Smooth muscle cell (in vitro differentiated cells): ENCODE data around the gene MXI1. TPM values are rescaled to one million over a fixed set of nuclear protein-coding genes. Genes with fewer than 3 reads are reported as not detected.
"Not testable (repeated sequence)": the region's sequence is repeated elsewhere in the genome, so short reads cannot be mapped to it uniquely, and the experiment has no call there.

Experiments
- DNase-seq: peaks from one replicate; lab custom pipeline; 2025; ENCODE audit not compliant: unreplicated experiment; lab: John Stamatoyannopoulos, UW
- H2AFZ ChIP-seq: fragments of 200-600 bp; sonication (generic); 2 replicates; pipeline ENCODE4 v1.6.0; 2016; ENCODE audit warnings: antibody characterized with exemption, low read depth, mild to moderate bottlenecking
- H3F3A ChIP-seq: fragments of 200-600 bp; sonication (generic); 2 replicates; pipeline ENCODE4 v1.6.0; 2017; ENCODE audit warnings: antibody characterized with exemption, low read depth
- H3K27ac ChIP-seq: fragments of 200-600 bp; sonication (generic); 2 replicates; pipeline ENCODE4 v1.5.1; 2016; ENCODE audit warnings: low read depth, mild to moderate bottlenecking
- H3K27me3 ChIP-seq: fragments of 200-600 bp; sonication (generic); 2 replicates; pipeline ENCODE4 v1.6.1; 2016; ENCODE audit warnings: low read depth, mild to moderate bottlenecking
- H3K36me3 ChIP-seq: fragments of 200-600 bp; sonication (generic); 2 replicates; pipeline ENCODE4 v1.5.1; 2016; ENCODE audit warnings: low read depth
- H3K4me1 ChIP-seq: fragments of 200-600 bp; sonication (generic); 2 replicates; pipeline ENCODE4 v1.5.1; 2016; ENCODE audit warnings: low read depth
- H3K4me2 ChIP-seq: fragments of 200-600 bp; sonication (generic); 2 replicates; pipeline ENCODE4 v1.6.0; 2016; ENCODE audit warnings: mild to moderate bottlenecking
- H3K4me3 ChIP-seq: fragments of 200-600 bp; sonication (generic); 2 replicates; pipeline ENCODE4 v1.5.1; 2016; ENCODE audit warnings: mild to moderate bottlenecking
- H3K79me2 ChIP-seq: fragments of 200-600 bp; sonication (generic); 2 replicates; pipeline ENCODE4 v1.6.0; 2016; ENCODE audit warnings: low read depth, mild to moderate bottlenecking
- H3K9ac ChIP-seq: fragments of 200-600 bp; sonication (generic); 2 replicates; pipeline ENCODE4 v1.6.0; 2016; ENCODE audit warnings: low read depth
- H3K9me3 ChIP-seq: fragments of 200-600 bp; sonication (generic); replicated peaks from 2 replicates; pipeline ENCODE4 v1.5.1; 2016; ENCODE audit warnings: low read depth
- H4K20me1 ChIP-seq: fragments of 200-600 bp; sonication (generic); 2 replicates; pipeline ENCODE4 v1.6.0; 2016; ENCODE audit warnings: low read depth
- WGBS: methylation state at CpG from one replicate; pipeline ENCODE4 v1.1.7; 2016; ENCODE audit warnings: low lambda C conversion rate; 5-methylcytosine and 5-hydroxymethylcytosine counted together
- polyA plus RNA-seq: library from polyadenylated mRNA; unstranded; fragments of >200 nt; fragmentation: Nextera tagmentation; extraction: Ambion mirVana; gene quantifications from 2 replicates; pipeline ENCODE4 v1.2.1, GENCODE V29; 2016
- total RNA-seq: library from RNA; depleted of rRNA; stranded (reverse); fragments of >200 nt; gene quantifications from 2 replicates; pipeline ENCODE4 v1.2.3, GENCODE V29; 2014
- TF ChIP-seq, protein P1 (sequence below): fragments of 200-600 bp; sonication (generic); IDR thresholded peaks from 2 replicates; pipeline ENCODE4 v1.5.1; 2017; ENCODE audit warnings: borderline replicate concordance, mild to moderate bottlenecking, antibody characterized with exemption; ENCODE audit not compliant: insufficient read depth, poor library complexity, severe bottlenecking

The MXI1 gene
- total and polyA plus RNA-seq, 2 experiments from 2014 or later, result 35.9 to 52.3 TPM

DNA sequence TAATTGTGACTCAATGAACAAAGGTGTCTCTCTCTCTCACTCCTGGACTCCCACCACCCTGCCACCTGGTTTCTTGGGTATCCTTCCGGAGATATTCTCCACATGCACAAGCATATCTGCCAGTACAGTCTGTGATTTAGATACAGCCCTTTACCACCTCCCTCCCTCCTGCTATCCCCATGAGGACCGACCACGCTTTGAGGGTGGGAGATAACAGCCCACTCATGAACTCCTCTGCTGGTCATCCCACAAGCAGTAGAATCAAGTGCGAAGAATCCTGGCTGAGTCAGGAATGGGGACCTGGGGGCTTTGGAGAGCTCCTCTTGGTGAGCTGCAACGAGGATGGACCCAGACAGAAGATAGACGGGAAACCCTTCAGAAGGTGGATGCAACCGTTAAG lies 28.2 kb upstream of the MXI1 start:
- H4K20me1 ChIP-seq, result no peaks in the 10 kb centered on the region
- no peak overlapping the region for H3K27ac ChIP-seq
- no peak overlapping the region for H3K4me3 ChIP-seq
- H3K36me3 ChIP-seq, result no peaks in the 10 kb centered on the region
- H2AFZ ChIP-seq, result no peak overlapping the region
- H3F3A ChIP-seq, result no peaks in the 10 kb centered on the region
- no peaks in the 10 kb centered on the region for H3K9me3 ChIP-seq
- TF ChIP-seq, protein P1, sequence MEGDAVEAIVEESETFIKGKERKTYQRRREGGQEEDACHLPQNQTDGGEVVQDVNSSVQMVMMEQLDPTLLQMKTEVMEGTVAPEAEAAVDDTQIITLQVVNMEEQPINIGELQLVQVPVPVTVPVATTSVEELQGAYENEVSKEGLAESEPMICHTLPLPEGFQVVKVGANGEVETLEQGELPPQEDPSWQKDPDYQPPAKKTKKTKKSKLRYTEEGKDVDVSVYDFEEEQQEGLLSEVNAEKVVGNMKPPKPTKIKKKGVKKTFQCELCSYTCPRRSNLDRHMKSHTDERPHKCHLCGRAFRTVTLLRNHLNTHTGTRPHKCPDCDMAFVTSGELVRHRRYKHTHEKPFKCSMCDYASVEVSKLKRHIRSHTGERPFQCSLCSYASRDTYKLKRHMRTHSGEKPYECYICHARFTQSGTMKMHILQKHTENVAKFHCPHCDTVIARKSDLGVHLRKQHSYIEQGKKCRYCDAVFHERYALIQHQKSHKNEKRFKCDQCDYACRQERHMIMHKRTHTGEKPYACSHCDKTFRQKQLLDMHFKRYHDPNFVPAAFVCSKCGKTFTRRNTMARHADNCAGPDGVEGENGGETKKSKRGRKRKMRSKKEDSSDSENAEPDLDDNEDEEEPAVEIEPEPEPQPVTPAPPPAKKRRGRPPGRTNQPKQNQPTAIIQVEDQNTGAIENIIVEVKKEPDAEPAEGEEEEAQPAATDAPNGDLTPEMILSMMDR, result no peak
- DNase-seq, result no peak
- 81% methylated on average over 7 of the region's 7 CpGs for WGBS
- H3K4me1 ChIP-seq, result no peaks in the 10 kb centered on the region
- no peak overlapping the region for H3K9ac ChIP-seq
- no peaks in the 10 kb centered on the region for H3K27me3 ChIP-seq
- H3K79me2 ChIP-seq, result no peaks in the 10 kb centered on the region
- no peak overlapping the region for H3K4me2 ChIP-seq

DNA sequence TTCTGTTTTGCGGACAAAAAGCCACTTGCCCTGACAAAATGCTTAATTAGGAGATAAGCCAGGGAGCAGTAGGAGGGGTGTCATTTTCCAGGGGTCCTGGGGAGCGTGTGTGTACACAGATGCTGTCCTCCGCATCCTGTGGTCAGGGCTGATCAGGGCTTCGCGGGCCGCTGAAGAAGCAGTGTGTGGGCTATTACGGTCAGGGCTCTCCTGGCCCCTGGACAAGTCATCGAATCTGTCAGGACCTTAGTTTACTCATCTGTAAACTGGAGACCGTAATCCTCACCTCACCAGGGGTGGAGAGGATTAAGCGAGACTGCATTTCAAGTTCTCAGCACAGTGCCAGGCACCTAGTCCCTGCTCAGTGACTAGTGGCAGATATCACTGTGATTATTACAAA lies 26.0 kb upstream of the MXI1 start:
- WGBS, result 67% methylated on average over 10 of the region's 10 CpGs

DNA sequence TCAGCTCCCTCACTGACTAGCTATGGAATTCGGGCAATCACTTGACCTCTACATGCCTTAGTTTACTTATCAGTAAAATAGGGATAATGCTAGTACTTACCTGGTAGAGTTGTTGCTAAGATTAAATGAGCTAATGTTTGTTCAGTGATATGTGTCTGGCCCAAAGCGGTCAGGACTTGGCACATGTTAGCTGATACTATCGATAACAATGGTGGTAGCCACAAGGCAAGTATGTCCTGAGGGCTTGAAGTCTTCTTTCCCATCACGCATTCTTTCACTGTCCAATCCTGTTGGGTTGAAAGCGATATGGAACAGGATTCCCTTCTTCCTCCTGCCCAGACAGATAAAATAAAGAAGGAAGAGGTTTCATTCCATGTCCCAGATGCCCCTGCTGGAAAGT lies 25.5 kb upstream of the MXI1 start:
- H3K27me3 ChIP-seq, result no peaks in the 10 kb centered on the region
- H3K79me2 ChIP-seq, result no peaks in the 10 kb centered on the region
- TF ChIP-seq, protein P1, result no peak
- no peak overlapping the region for H3K27ac ChIP-seq
- DNase-seq, result no peak
- 89% methylated on average over 5 of the region's 5 CpGs for WGBS
- H3K4me3 ChIP-seq, result no peak overlapping the region
- H3K9me3 ChIP-seq, result no peaks in the 10 kb centered on the region
- H3K36me3 ChIP-seq, result no peaks in the 10 kb centered on the region
- no peak overlapping the region for H2AFZ ChIP-seq
- H3K4me1 ChIP-seq, result no peaks in the 10 kb centered on the region
- H3K9ac ChIP-seq, result no peak overlapping the region
- no peak overlapping the region for H3K4me2 ChIP-seq
- H4K20me1 ChIP-seq, result no peaks in the 10 kb centered on the region
- no peaks in the 10 kb centered on the region for H3F3A ChIP-seq

More for the DNA sequence above, 26.0 kb upstream of the MXI1 start:
- no peaks in the 10 kb centered on the region for H3K27me3 ChIP-seq
- no peaks in the 10 kb centered on the region for H4K20me1 ChIP-seq
- no peaks in the 10 kb centered on the region for H3K4me1 ChIP-seq
- H3K9ac ChIP-seq, result no peak overlapping the region
- H3K36me3 ChIP-seq, result no peaks in the 10 kb centered on the region
- no peak overlapping the region for H3K27ac ChIP-seq
- H3K9me3 ChIP-seq, result no peaks in the 10 kb centered on the region
- no peak overlapping the region for H3K4me3 ChIP-seq
- H3F3A ChIP-seq, result no peaks in the 10 kb centered on the region
- H3K79me2 ChIP-seq, result no peaks in the 10 kb centered on the region
- TF ChIP-seq, protein P1, result no peak
- no peak overlapping the region for H3K4me2 ChIP-seq
- no peak overlapping the region for H2AFZ ChIP-seq
- no peak for DNase-seq

DNA sequence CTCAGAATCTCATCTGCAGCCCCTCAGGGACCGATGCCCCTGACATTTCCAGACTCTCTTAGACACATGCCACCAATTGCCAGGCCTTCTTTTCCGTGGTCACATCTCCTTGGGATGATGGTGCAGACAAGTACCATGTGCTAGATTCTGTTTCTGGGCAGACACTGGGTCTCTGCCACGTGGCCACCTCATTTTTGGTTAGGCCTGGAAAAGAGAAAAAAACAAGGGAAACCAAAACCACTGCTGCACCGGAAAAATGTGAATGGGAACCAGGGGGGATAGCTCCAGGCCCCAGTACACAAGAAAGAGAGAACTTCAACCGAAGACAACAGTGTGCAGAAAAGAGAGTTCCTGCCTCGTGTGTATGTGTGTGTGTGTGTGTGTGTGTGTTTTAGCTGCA lies 23.0 kb upstream of the MXI1 start:
- WGBS, result 74% methylated on average over 6 of the region's 6 CpGs
- no peaks in the 10 kb centered on the region for H3K9me3 ChIP-seq
- H2AFZ ChIP-seq, result no peak overlapping the region
- no peak overlapping the region for H3K27ac ChIP-seq
- TF ChIP-seq, protein P1, result no peak
- no peaks in the 10 kb centered on the region for H4K20me1 ChIP-seq
- no peaks in the 10 kb centered on the region for H3K79me2 ChIP-seq
- no peaks in the 10 kb centered on the region for H3K4me1 ChIP-seq
- no peaks in the 10 kb centered on the region for H3K36me3 ChIP-seq
- DNase-seq, result no peak
- no peak overlapping the region for H3K4me2 ChIP-seq
- H3K27me3 ChIP-seq, result no peaks in the 10 kb centered on the region
- H3K4me3 ChIP-seq, result no peak overlapping the region
- H3F3A ChIP-seq, result no peaks in the 10 kb centered on the region
- no peak overlapping the region for H3K9ac ChIP-seq

DNA sequence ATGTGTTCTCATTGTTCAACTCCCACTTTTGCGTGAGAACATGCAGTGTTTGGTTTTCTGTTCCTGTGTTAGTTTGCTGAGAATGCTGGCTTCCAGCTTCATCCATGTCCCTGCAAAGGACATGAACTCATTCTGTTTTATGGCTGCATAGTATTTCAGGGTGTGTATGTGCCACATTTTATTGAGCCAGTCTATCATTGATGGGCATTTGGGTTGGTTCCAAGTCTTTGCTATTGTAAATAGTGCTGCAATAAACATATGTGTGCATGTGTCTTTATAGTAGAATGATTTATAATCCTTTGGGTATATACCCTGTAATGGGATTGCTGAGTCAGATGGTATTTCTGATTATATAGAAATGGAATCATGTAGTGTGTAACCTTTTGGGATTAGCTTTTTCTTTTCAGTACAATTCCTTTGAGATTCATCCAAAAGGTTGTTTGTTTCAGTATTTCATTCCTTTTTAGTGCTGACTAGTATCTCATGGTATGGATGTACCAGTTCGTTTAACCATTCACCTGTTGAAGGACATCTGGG lies 21.7 kb upstream of the MXI1 start:
- WGBS, result 87% methylated on average over 2 of the region's 2 CpGs
- H3K79me2 ChIP-seq, H3F3A ChIP-seq, H3K36me3 ChIP-seq, H3K9ac ChIP-seq, H4K20me1 ChIP-seq, H3K27ac ChIP-seq, H3K27me3 ChIP-seq, H3K4me1 ChIP-seq, H3K4me2 ChIP-seq, H2AFZ ChIP-seq, H3K9me3 ChIP-seq, H3K4me3 ChIP-seq, DNase-seq: not testable (repeated sequence)
